ENCODE measurements around the gene ILKAP.

- TF ChIP-seq CTCF (IDR thresholded peaks at IDR 0.05): no peak
- no peak for TF ChIP-seq POLR2AphosphoS5 (IDR thresholded peaks at IDR 0.05)
- no peak for TF ChIP-seq POLR2A (IDR thresholded peaks at IDR 0.05)
These were observed 49.5 kb upstream of the ILKAP start for GRCh38 chr2:238252766-238253630.

Measured in stomach (tissue), 4 donors.